GM10847 (cell line): ENCODE measurements around the gene SLC30A4.

Experiments
- POLR2A ChIP-seq: IDR thresholded peaks from 2 replicates; pipeline ENCODE4 v1.6.1; 2011; ENCODE audit not compliant: insufficient read length; ENCODE audit errors: extremely low read depth

Gene SLC30A4

DNA sequence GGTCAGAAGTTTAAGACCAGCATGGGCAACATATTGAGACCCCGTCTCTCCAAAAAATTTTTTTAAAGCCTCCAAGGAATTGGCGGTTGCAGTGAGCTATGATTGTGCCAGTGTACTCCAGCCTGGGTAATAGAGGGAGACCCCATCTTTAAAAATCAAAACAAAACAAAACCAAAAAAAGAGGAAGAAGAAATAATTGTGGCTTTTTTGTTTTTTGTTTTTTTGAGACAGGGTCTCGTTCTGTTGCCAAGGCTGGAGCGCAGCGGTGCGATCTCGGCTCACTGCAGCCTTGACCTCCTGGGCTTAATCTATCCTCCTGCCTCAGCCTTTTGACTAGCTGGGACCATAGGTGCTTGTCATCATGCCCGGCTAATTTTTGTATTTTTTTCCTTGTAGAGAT lies 4.5 kb upstream of the SLC30A4 start:
- TF ChIP-seq POLR2A: no peak

DNA sequence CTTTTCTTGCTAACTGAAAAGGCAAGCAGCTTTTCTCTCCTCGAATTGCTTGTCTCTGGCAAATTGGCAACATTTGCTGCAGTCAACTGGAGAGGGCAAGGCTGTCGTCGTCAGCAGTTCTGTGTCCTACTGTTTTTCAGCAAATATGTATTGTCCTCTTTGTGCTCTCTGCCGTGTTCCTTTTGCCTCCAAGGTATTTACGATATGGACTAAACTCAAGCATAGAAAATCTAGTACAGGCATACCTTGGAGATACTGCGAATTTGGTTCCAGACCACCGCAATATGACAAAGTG lies 558 bp upstream of the SLC30A4 start:
- no peak for TF ChIP-seq POLR2A

DNA sequence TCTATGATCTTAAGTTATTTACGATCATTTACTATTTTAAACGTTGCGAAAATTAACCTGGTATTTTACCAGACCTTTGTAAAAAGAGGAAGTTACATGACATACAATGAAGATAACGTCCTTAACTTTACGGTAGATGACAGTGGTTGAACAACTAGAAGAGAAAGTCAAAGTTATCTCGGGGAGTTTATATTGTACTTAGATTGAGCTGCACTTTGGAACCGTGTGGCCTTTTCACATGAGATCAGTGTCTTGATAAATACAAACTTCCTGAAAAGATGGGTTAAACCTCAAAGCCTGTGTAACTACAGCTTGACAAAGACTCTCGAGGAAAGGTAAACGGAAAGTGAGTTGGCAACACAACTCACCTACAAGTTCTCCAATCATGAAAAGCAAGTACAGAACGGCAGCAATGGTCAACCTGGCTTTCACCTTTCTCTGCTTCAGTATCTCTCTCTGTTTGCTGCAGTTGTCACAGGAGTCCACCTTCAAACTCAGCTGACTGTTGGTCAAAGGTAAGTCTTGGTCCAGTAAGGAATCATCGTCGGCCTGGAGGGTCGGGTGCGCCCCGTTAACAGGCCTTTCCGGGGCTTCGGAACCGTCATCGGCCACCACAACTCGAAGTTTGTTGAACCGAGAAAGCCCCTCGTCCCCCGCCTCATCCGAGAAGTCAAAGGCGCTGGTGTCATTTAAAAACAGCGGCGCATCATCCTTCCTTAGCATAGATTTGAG lies 793 bp downstream of the SLC30A4 start:
- no peak for TF ChIP-seq POLR2A

DNA sequence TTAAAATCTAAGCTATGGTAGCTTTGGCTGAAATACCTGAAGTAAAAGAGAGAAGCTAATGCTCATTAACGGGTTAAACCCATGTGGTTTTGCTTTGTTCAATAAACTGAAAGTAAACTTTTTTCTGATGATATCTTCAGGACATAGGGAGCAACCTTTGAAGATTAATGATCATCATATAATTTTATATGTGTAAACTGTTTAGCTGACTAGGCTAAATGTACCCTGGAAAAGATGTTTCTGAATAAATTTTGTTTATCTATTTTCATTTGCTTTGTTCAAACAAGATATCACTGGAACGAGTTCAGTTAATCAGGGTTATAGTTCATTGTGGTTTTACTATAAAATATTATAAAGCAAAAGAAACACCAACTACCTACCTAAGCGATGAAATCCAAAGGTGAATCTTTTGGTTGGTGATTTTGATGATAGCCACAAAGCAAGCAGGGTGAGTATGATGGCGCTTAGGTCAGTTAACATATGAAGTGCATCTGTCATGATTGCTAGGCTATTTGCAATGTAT lies 11.7 kb downstream of the SLC30A4 start:
- no peak for TF ChIP-seq POLR2A

DNA sequence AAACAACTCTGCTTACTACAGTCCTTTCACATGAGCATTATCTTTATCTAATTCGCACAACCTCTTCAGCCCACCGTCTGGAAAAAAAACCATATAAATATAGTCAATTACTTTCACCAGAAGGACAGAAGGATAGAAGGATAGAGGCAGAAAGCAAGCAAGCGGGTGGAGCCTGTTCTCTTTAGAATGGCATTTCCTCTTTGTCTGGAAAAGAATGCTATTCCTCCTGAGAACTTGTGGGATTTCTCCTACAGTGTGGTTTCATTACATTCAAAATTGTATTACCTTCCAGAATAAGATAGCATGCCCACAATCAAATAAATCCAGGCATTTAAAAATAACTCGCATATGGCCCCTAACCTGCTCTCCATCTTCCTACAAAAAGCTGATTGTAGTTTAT lies 23.1 kb downstream of the SLC30A4 start:
- no peak for TF ChIP-seq POLR2A

DNA sequence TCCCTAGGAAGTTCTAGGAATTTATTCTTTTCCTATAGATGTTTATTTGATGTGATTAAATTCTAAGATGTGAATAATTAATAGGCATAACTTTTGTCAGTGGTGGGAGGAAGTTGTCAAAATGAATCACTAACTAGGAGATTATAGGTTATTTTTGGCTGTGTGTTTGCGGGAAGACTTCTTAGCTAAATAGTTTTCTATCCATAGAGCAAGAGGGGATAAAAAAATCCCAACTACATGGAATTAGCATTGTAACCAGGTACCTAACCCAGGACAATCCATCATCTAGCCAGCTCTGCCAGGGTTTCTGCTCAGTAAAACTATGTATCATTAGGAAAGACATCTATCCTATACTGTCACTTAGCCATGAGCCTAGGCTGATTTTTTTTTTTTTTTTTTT lies 23.9 kb downstream of the SLC30A4 start:
- TF ChIP-seq POLR2A: no peak

DNA sequence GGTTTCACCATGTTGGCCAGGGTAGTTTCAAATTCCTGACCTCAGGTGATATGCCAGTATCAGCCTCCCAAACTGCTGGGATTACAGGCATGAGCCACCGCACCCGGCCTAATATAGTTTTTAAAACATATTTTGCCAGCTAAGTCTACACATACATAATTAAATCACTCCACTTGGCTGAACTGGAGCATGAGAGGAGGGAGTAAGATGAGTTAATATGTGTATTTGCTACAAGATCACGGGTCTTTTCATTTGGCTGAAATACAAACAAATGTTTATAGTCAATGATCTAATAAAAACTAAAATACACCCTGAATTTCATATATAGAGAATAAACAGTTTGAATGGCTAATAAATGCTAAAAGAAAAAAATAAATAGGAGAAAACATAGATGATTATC lies 25.3 kb downstream of the SLC30A4 start:
- no peak for TF ChIP-seq POLR2A

DNA sequence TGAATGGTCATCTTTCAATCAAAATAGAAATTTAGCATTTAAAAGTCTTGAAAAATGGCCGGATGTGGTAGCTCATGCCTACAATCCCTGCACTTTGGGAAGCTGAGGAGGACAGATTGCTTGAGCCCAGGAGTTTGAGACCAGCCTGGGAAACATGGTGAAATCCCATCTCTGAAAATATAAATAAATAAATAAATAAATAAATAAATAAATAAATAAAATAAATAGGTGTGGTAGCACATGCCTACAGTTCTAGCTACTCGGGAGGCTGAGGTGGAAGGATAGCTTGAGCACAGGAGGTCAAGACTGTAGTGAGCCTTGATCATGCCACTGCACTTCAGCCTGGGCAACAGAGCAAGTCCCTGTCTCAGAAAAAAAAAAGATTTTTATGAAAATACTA lies 25.9 kb downstream of the SLC30A4 start:
- TF ChIP-seq POLR2A: no peak

DNA sequence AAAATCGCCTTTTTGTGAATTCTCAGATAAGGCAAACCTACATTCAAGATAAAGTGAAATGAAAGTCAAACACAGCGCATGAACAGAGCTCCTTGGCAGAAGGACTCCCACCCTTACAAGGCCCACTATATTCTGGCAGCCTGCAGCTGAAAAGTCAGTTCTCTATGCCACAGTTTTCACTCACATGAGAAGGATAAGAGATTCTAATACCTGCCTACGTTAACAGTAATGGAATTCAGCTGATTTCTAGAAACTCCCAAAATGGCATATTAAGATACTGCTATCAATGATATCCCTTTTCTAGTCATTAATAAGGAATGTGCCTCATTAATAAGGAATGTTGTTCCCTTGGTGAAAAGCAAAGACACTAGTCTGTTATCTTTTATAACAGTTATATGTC lies 27.0 kb downstream of the SLC30A4 start:
- no peak for TF ChIP-seq POLR2A

DNA sequence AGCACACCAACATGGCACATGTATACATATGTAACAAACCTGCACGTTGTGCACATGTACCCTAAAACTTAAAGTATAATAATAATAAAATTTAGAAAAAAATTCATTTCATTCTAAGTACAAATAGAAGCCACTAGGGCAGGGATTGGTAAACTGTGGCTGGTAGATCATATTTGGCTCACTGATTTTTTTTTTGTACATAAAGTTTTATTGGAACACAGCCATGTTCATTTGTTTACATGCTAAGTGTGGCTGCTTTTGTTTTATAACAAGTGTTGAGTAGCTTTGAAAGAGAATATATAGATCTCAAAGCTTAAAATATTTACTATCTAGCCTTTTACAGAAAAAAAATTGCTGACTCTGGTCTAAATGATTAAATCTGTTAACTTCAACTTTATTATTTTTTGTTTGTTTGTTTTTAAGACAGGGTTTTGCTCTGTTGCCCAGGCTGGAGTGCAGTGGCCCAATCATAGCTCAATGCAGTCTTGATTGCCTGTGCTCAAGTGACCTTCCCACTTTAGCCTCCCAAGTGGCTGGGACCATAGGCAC lies 32.8 kb downstream of the SLC30A4 start:
- no peak for TF ChIP-seq POLR2A

DNA sequence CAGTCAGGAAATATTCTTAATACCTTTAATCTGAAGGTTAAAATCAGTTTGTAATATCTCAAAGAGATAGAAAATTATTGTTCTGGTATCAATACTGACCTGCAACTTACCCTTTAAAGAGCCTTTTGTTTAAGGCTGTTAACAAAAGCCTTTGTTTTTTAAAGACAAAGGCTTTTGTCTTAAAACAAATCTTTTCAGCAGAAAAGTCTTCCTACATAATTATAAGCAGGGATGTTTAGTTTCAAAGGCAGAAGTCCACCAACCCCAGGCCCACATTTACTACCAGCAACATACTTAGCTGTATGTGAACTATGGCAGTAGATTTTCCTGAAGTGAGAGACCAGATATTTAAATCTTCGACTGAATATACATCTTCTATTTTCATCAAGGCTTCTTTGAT lies 36.2 kb downstream of the SLC30A4 start:
- no peak for TF ChIP-seq POLR2A

DNA sequence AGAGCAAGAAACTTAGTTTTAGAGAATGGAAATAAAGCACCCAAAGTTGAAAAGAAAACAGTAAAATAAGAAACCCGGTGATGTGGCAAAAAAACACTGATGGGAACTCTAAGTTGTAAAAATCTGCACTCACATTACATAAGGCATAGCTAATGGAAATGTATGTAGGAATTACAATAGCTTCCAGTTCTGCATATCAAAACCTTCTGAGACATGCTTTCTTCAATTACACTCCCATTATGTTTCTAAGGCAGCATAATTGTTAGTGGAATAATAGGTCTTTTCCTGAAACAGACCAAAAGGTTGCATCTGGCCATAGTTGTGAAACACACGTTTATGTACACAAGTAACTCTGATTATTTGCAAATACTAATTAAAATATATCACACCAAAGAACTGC lies 41.4 kb downstream of the SLC30A4 start:
- TF ChIP-seq POLR2A: no peak

DNA sequence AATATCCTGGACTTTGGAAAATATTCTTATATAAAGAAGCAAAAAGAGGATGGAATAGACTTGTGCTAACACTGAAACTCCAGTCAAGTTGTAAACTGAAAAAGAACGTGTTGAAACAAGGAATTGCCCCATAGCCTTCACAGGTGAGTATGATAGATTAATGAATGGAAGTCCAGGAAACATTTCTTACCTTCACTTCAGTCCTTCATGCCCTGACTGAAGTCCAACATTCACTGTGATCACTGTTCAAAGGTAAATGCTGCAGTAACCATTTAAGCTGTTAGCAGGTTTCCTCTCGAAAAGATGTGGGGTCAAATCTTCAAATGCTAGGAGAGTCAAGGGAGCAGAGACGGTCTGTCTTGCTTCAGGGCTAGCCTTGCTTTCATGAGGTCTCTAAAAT lies 46.1 kb downstream of the SLC30A4 start:
- no peak for TF ChIP-seq POLR2A

DNA sequence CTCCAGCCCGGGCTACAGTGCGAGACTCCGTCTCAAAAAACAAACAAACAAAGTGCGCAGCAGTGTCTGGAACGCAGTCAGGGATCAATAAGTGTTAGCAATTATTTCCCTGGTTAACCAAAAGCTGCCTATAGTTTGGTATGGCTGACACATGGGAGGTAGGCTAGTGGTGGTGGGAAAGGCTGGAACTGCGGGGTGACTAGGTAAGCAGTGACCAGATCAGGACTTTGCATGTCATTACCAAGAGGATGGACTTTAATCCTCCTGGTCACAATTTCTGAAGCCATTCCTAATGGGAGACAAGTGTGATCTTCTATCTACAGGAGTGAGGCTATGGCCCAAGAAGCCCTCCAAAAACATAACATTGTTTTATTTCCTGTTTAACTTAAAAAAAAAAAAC lies 47.8 kb downstream of the SLC30A4 start:
- no peak for TF ChIP-seq POLR2A

DNA sequence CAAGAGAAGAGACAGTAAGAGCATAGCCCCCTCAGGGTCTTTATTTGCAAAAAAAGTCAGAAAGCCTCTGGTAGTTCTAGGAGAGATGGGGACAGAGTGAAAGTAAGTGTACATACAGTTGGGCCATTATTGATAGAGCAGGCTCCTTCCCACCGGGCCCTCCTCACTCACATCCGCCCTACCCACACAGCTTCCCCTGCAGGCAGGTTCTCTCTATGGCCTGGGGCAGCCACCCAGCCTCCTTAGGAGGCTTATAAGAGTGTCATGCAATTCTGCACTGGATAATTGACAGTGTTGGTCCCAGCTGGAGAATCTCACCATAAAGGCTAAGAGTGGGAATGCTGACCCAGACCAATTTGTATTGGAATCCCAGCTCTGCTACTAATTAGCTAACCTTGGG lies 49.5 kb downstream of the SLC30A4 start:
- TF ChIP-seq POLR2A: no peak

DNA sequence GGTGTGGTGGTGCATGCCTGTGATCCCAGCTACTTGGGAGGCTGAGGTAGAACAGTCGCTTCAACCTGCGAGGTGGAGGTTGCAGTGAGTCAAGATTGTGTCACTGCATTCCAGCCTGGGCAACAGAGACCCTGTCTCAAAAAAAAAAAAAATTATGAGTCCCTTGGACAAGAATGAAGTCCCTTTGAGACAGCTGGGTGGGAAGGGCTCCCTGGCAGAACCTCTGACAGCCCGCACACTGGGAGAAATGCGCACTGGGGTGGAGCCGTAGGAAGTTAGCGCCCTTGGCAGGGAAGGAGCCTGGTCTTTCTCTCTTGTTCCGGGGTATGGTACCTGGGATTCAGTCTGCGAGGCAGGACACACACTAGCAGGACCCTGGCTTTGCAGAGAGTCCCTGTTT lies 51.4 kb downstream of the SLC30A4 start:
- no peak for TF ChIP-seq POLR2A

DNA sequence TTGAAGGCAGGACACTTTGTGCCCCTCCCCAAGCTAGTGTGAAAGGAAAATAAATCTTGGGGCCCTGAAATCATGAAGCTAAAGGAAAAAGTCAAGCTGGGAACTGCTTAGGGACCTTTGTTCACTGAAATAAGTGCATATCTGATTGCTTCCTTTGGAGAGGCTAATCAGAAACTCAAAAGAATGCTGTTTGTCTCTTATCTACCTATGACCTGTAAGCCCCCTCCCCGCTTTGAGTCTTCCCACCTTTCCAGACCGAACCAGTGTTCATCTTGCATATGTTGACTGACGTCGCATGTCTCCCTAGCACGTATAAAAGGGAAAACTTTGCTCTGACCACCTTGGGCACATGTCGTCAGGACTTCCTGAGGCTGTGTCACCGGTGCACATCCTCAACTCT lies 53.1 kb downstream of the SLC30A4 start:
- no peak for TF ChIP-seq POLR2A
